Measurements from ENCODE around the gene EHHADH. TPM values are rescaled to one million over a fixed set of nuclear protein-coding genes. Genes with fewer than 3 reads are reported as not detected.

Gene EHHADH
- total RNA-seq, 2 experiments from 2014 or later, result 4.0 to 5.0 TPM

- Mint-ChIP-seq H3K4me1 (ENCODE audit: low read depth) (no peaks in the 10 kb centered on the region), H3K9me3 (no peaks in the 10 kb centered on the region), H3K27me3 (peaks cover 4% of the 10 kb centered on the region), H3K27ac (no peak overlapping the region), H3K36me3 (ENCODE audit: low read depth) (no peaks in the 10 kb centered on the region), H3K4me3 (no peak overlapping the region)
- intact Hi-C loops (cut with micrococcal nuclease), result no loop called here
- ChIA-PET CTCF (interaction anchor here (1.1 to 2.3 kb wide), 2 partner anchors 11 to 14 kb away, joined by 4 to 9 read pairs; no protein-coding TSS in a partner anchor), POLR2A (no interaction called here)
- DNase-seq (no peak), ATAC-seq (no peak)
- TF ChIP-seq CTCF (IDR thresholded peaks at IDR 0.05), result no peak
These were observed 89.2 kb downstream of the EHHADH start for GRCh38 chr3:185164428-185165217.

- CTCF ChIA-PET, result interaction anchor here (2.3 kb wide), 1 partner anchor 13 kb away, joined by 9 read pairs; no protein-coding TSS in a partner anchor
These were observed 91.2 kb downstream of the EHHADH start for GRCh38 chr3:185162634-185163033.

GRCh38 chr3:185161761-185162160 lies 92.1 kb downstream of the EHHADH start:
- Mint-ChIP-seq H3K9me3 (no peaks in the 10 kb centered on the region), H3K36me3 (ENCODE audit: low read depth) (no peaks in the 10 kb centered on the region), H3K27me3 (peaks cover 13% of the 10 kb centered on the region), H3K27ac (no peak overlapping the region), H3K4me1 (ENCODE audit: low read depth) (no peaks in the 10 kb centered on the region), H3K4me3 (no peak overlapping the region)
- POLR2A ChIA-PET, result no interaction called here
- CTCF ChIA-PET, result interaction anchor here (2.3 kb wide), 1 partner anchor 14 kb away, joined by 9 read pairs; no protein-coding TSS in a partner anchor
- DNase-seq, result no peak
- no peak for ATAC-seq
- intact Hi-C loops (cut with micrococcal nuclease), result no loop called here
- no peak for TF ChIP-seq CTCF (IDR thresholded peaks at IDR 0.05)

More at GRCh38 chr3:185162634-185163033, 91.2 kb downstream of the EHHADH start:
- intact Hi-C loops (cut with micrococcal nuclease), result no loop called here
- POLR2A ChIA-PET, result no interaction called here
- no peak for TF ChIP-seq CTCF (IDR thresholded peaks at IDR 0.05)
- Mint-ChIP-seq H3K9me3 (no peaks in the 10 kb centered on the region), H3K4me3 (no peak overlapping the region), H3K36me3 (ENCODE audit: low read depth) (no peaks in the 10 kb centered on the region), H3K27ac (no peak overlapping the region), H3K27me3 (peaks cover 11% of the 10 kb centered on the region), H3K4me1 (ENCODE audit: low read depth) (no peaks in the 10 kb centered on the region)
- ATAC-seq (no peak), DNase-seq (no peak)

- Mint-ChIP-seq H3K9me3 (no peaks in the 10 kb centered on the region), H3K27me3 (peaks cover 16% of the 10 kb centered on the region), H3K4me1 (ENCODE audit: low read depth) (peaks cover 2% of the 10 kb centered on the region), H3K4me3 (no peak overlapping the region), H3K36me3 (ENCODE audit: low read depth) (no peaks in the 10 kb centered on the region), H3K27ac (no peak overlapping the region)
- TF ChIP-seq CTCF (IDR thresholded peaks at IDR 0.05), result no peak
- DNase-seq, result no peak
- ATAC-seq, result no peak
- CTCF ChIA-PET, result interaction anchor here (1.3 to 1.9 kb wide), 2 partner anchors 10 to 20 kb away, joined by 3 to 11 read pairs; no protein-coding TSS in a partner anchor
- intact Hi-C loops (cut with micrococcal nuclease), result no loop called here
- POLR2A ChIA-PET, result no interaction called here
These were observed 96.5 kb downstream of the EHHADH start for GRCh38 chr3:185157347-185157746.

- peaks cover 2% of the 10 kb centered on the region for H3K4me1 Mint-ChIP-seq (ENCODE audit: low read depth)
- no peak overlapping the region for H3K4me3 Mint-ChIP-seq
- ChIA-PET CTCF (interaction anchor here (1.3 kb wide), 1 partner anchor 8 kb away, joined by 3 read pairs; no protein-coding TSS in a partner anchor), POLR2A (no interaction called here)
- ATAC-seq (no peak), DNase-seq (no peak)
- H3K36me3 Mint-ChIP-seq (ENCODE audit: low read depth), result no peaks in the 10 kb centered on the region
- H3K27ac Mint-ChIP-seq, result no peak overlapping the region
- H3K9me3 Mint-ChIP-seq, result no peaks in the 10 kb centered on the region
- no peak for TF ChIP-seq CTCF (IDR thresholded peaks at IDR 0.05)
- intact Hi-C loops (cut with micrococcal nuclease), result no loop called here
- H3K27me3 Mint-ChIP-seq, result peaks cover 24% of the 10 kb centered on the region
These were observed 98.2 kb downstream of the EHHADH start for GRCh38 chr3:185155678-185156077.
